CD4-positive, alpha-beta memory T cell (primary cell): ENCODE results near the gene ZNF609. TPM values are rescaled to one million over a fixed set of nuclear protein-coding genes. Genes with fewer than 3 reads are reported as not detected.

ENCODE experiments used
- polyA plus RNA-seq, 2 donors: library from polyadenylated mRNA; unstranded; fragments of 300-500 nt; fragmentation: Illumina TruSeq; gene quantifications; one replicate each; pipeline ENCODE4 v1.2.3, GENCODE V29; 2021
- total RNA-seq, 2 experiments: library from RNA; stranded (reverse); gene quantifications; one replicate each; pipeline ENCODE4 v1.2.3, GENCODE V29; 2021

The ZNF609 gene
- total and polyA plus RNA-seq, 4 experiments from 2014 or later = 1.4 to 56.9 (median 35.1) TPM

Other genes starting within 250 kb of the ZNF609 start
- 10 to 100 TPM; 27.3 to 27.7 TPM for gene CSNK1G1, start 104.4 kb upstream of the ZNF609 start, total RNA-seq
- 10 to 100 TPM in 1 of 2 donors, 1 to 10 TPM in 1; 6.2 to 20.9 TPM for gene CSNK1G1, start 104.4 kb upstream of the ZNF609 start, polyA plus RNA-seq
- gene PCLAF, start 79.1 kb upstream of the ZNF609 start, total RNA-seq = 1 to 10 TPM in 1 of 2 experiments, under 1 TPM in 1; 0.39 to 1.5 TPM
- under 1 TPM in 1 of 2 donors, not detected in 1; 0.89 TPM for gene PCLAF, start 79.1 kb upstream of the ZNF609 start, polyA plus RNA-seq
- gene TRIP4, start 72.7 kb upstream of the ZNF609 start, total RNA-seq = 10 to 100 TPM; 28.2 to 29.4 TPM
- gene TRIP4, start 72.7 kb upstream of the ZNF609 start, polyA plus RNA-seq = 10 to 100 TPM; 29.5 to 37.1 TPM